MCF 10A (cell line): ENCODE results near the gene ADORA1. TPM values are rescaled to one million over a fixed set of nuclear protein-coding genes. Genes with fewer than 3 reads are reported as not detected.

Experiments
- BruUV-seq: library from RNA; stranded (reverse); fragments of 400-500 nt; replicated peaks from 2 replicates; lab custom pipeline; 2021; lab: Mats Ljungman, UMichigan
- CTCF ChIA-PET: fragments of 300-600 bp; sonication (Branson Sonifier 250); formaldehyde crosslinking; extraction: SDS; loops from one replicate; lab custom pipeline; 2021; ENCODE audit warnings: antibody characterized with exemption, inconsistent platforms; lab: Yijun Ruan, JAX
- POLR2A ChIA-PET: fragments of 300-600, 350-650 bp; sonication (Branson Sonifier 250); formaldehyde crosslinking; extraction: SDS; loops from one replicate; lab custom pipeline; 2020; ENCODE audit warnings: antibody characterized with exemption, inconsistent platforms; lab: Yijun Ruan, JAX
- DNase-seq: peaks from one replicate; pipeline ENCODE4 v3.0.0-alpha.2; 2018; ENCODE audit not compliant: unreplicated experiment
- H3K27ac Mint-ChIP-seq: one replicate; pipeline ENCODE4 v1.8.0; 2022; ENCODE audit warnings: mild to moderate bottlenecking, low read depth, mixed read lengths; ENCODE audit not compliant: unreplicated experiment
- H3K27me3 Mint-ChIP-seq: one replicate; pipeline ENCODE4 v1.8.0; 2022; ENCODE audit warnings: mixed read lengths; ENCODE audit not compliant: insufficient read depth, unreplicated experiment
- H3K36me3 Mint-ChIP-seq: one replicate; pipeline ENCODE4 v1.8.0; 2022; ENCODE audit warnings: mild to moderate bottlenecking, moderate library complexity, mixed read lengths; ENCODE audit not compliant: insufficient read depth, unreplicated experiment
- H3K4me1 Mint-ChIP-seq: one replicate; pipeline ENCODE4 v1.8.0; 2022; ENCODE audit warnings: mixed read lengths; ENCODE audit not compliant: insufficient read depth, unreplicated experiment
- H3K4me3 Mint-ChIP-seq: one replicate; pipeline ENCODE4 v1.8.0; 2022; ENCODE audit warnings: mild to moderate bottlenecking, moderate library complexity, mixed read lengths; ENCODE audit not compliant: unreplicated experiment
- H3K9me3 Mint-ChIP-seq: one replicate; pipeline ENCODE4 v1.8.0; 2022; ENCODE audit warnings: mixed read lengths; ENCODE audit not compliant: unreplicated experiment
- CTCF ChIP-seq: fragments of 200-600 bp; IDR thresholded peaks from one replicate; pipeline ENCODE4 v1.8.0; 2022; ENCODE audit warnings: antibody characterized with exemption, mild to moderate bottlenecking; ENCODE audit not compliant: unreplicated experiment
- intact Hi-C: fragments of 100-400 bp; cut with micrococcal nuclease; formaldehyde crosslinking; loops from 2 replicates; pipeline ENCODE4 v1.14.1; 2022
- total RNA-seq: library from RNA; stranded (reverse); gene quantifications from 2 replicates; pipeline ENCODE4 v1.2.3, GENCODE V29; 2022

ADORA1 gene
- total RNA-seq, 1 experiment from 2014 or later = 0.26 TPM

GRCh38 chr1:203148579-203148978, 21.1 kb downstream of the ADORA1 start:
- H3K9me3 Mint-ChIP-seq = no peaks in the 10 kb centered on the region
- peaks cover 21% of the 10 kb centered on the region for H3K4me1 Mint-ChIP-seq
- CTCF ChIA-PET = interaction anchor here (0.7 to 7.4 kb wide), 20 partner anchors 8 to 119 kb away, joined by 3 to 50 read pairs (median 5); partner anchors contain the start of gene ADORA1
- intact Hi-C loops = no loop called here
- H3K27ac Mint-ChIP-seq = no peak overlapping the region
- no TSS peak for BruUV-seq
- H3K27me3 Mint-ChIP-seq = no peaks in the 10 kb centered on the region
- TF ChIP-seq CTCF = no peak
- H3K4me3 Mint-ChIP-seq = no peak overlapping the region
- POLR2A ChIA-PET = interaction anchor here (0.8 to 1.4 kb wide), 3 partner anchors 18 to 68 kb away, joined by 3 to 4 read pairs (median 4); no protein-coding TSS in a partner anchor
- DNase-seq = no peak
- no peaks in the 10 kb centered on the region for H3K36me3 Mint-ChIP-seq

- POLR2A ChIA-PET = no interaction called here
- H3K27ac Mint-ChIP-seq = no peak overlapping the region
- DNase-seq = no peak
- CTCF ChIA-PET = interaction anchor here (0.6 to 7.4 kb wide), 14 partner anchors 8 to 509 kb away, joined by 3 to 50 read pairs (median 6); partner anchors contain the start of gene ADORA1
- BruUV-seq = no TSS peak
- TF ChIP-seq CTCF = no peak
- H3K27me3 Mint-ChIP-seq = no peaks in the 10 kb centered on the region
- intact Hi-C loops = no loop called here
- no peak overlapping the region for H3K4me3 Mint-ChIP-seq
- no peaks in the 10 kb centered on the region for H3K36me3 Mint-ChIP-seq
- peaks cover 28% of the 10 kb centered on the region for H3K4me1 Mint-ChIP-seq
- no peaks in the 10 kb centered on the region for H3K9me3 Mint-ChIP-seq
Measured at GRCh38 chr1:203149188-203149840, 21.8 kb downstream of the ADORA1 start.

GRCh38 chr1:203150511-203151297, 23.2 kb downstream of the ADORA1 start:
- Mint-ChIP-seq H3K27me3 (no peaks in the 10 kb centered on the region), H3K36me3 (no peaks in the 10 kb centered on the region), H3K4me3 (no peak overlapping the region), H3K27ac (no peak overlapping the region), H3K4me1 (peaks cover 39% of the 10 kb centered on the region), H3K9me3 (no peaks in the 10 kb centered on the region)
- no TSS peak for BruUV-seq
- no peak for TF ChIP-seq CTCF
- intact Hi-C loops = no loop called here
- CTCF ChIA-PET = interaction anchor here (0.7 to 7.4 kb wide), 6 partner anchors 17 to 552 kb away, joined by 4 to 50 read pairs (median 4); no protein-coding TSS in a partner anchor
- POLR2A ChIA-PET = interaction anchor here (1.0 kb wide), 1 partner anchor 50 kb away, joined by 4 read pairs; no protein-coding TSS in a partner anchor
- DNase-seq = no peak
